Measurements from ENCODE around the gene STAC3. TPM values are rescaled to one million over a fixed set of nuclear protein-coding genes. Genes with fewer than 3 reads are reported as not detected.

STAC3 gene
- total and polyA plus RNA-seq, 2 of the 8 experiments (the other 6 are each of a cell fraction or from before 2014, with no cell fraction given) = 0.70 to 1.3 TPM

DNA sequence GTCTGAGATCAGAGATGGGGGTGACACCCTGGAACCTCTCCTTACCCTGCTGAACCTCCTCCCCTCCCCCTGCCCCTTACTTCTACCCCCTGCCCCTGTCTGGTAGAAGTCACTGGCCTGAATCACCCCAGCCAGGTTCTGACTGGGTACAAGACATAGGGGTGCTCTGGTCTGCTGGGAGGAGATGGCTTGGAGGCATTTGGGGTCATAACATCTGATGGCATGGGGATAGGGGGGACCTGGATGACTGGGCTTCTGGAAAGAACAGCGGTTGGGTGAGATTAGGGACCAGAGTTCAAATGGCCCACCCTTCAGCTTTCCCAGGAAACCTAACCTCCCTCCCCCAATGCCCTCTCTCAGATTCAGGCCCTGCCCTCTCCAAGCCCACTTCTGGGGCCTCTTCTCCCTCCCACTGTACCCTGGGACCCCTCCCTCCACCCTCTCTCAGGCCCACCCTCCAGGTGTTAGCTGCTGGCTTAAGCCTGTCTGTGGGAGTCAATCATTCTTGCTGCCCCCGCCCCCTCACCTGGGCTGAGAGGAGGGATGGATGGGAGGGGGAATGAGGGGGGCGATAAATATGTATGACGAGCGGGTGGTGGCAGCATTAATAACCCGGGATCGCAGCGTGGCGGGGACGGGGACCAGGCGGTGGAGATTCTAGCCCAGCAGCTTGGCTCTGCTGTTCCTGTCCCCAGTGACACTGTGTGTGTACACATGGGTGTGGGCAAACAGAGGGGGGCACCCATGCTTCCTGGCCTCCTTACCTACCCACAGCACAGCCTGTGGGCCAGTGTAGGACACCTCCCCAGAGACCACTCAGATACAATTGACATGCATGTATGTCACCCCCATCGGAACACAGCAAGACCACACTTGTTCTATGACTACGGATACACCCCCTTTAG is 28.4 kb downstream of the STAC3 start (continued):
- TF ChIP-seq, protein P1, sequence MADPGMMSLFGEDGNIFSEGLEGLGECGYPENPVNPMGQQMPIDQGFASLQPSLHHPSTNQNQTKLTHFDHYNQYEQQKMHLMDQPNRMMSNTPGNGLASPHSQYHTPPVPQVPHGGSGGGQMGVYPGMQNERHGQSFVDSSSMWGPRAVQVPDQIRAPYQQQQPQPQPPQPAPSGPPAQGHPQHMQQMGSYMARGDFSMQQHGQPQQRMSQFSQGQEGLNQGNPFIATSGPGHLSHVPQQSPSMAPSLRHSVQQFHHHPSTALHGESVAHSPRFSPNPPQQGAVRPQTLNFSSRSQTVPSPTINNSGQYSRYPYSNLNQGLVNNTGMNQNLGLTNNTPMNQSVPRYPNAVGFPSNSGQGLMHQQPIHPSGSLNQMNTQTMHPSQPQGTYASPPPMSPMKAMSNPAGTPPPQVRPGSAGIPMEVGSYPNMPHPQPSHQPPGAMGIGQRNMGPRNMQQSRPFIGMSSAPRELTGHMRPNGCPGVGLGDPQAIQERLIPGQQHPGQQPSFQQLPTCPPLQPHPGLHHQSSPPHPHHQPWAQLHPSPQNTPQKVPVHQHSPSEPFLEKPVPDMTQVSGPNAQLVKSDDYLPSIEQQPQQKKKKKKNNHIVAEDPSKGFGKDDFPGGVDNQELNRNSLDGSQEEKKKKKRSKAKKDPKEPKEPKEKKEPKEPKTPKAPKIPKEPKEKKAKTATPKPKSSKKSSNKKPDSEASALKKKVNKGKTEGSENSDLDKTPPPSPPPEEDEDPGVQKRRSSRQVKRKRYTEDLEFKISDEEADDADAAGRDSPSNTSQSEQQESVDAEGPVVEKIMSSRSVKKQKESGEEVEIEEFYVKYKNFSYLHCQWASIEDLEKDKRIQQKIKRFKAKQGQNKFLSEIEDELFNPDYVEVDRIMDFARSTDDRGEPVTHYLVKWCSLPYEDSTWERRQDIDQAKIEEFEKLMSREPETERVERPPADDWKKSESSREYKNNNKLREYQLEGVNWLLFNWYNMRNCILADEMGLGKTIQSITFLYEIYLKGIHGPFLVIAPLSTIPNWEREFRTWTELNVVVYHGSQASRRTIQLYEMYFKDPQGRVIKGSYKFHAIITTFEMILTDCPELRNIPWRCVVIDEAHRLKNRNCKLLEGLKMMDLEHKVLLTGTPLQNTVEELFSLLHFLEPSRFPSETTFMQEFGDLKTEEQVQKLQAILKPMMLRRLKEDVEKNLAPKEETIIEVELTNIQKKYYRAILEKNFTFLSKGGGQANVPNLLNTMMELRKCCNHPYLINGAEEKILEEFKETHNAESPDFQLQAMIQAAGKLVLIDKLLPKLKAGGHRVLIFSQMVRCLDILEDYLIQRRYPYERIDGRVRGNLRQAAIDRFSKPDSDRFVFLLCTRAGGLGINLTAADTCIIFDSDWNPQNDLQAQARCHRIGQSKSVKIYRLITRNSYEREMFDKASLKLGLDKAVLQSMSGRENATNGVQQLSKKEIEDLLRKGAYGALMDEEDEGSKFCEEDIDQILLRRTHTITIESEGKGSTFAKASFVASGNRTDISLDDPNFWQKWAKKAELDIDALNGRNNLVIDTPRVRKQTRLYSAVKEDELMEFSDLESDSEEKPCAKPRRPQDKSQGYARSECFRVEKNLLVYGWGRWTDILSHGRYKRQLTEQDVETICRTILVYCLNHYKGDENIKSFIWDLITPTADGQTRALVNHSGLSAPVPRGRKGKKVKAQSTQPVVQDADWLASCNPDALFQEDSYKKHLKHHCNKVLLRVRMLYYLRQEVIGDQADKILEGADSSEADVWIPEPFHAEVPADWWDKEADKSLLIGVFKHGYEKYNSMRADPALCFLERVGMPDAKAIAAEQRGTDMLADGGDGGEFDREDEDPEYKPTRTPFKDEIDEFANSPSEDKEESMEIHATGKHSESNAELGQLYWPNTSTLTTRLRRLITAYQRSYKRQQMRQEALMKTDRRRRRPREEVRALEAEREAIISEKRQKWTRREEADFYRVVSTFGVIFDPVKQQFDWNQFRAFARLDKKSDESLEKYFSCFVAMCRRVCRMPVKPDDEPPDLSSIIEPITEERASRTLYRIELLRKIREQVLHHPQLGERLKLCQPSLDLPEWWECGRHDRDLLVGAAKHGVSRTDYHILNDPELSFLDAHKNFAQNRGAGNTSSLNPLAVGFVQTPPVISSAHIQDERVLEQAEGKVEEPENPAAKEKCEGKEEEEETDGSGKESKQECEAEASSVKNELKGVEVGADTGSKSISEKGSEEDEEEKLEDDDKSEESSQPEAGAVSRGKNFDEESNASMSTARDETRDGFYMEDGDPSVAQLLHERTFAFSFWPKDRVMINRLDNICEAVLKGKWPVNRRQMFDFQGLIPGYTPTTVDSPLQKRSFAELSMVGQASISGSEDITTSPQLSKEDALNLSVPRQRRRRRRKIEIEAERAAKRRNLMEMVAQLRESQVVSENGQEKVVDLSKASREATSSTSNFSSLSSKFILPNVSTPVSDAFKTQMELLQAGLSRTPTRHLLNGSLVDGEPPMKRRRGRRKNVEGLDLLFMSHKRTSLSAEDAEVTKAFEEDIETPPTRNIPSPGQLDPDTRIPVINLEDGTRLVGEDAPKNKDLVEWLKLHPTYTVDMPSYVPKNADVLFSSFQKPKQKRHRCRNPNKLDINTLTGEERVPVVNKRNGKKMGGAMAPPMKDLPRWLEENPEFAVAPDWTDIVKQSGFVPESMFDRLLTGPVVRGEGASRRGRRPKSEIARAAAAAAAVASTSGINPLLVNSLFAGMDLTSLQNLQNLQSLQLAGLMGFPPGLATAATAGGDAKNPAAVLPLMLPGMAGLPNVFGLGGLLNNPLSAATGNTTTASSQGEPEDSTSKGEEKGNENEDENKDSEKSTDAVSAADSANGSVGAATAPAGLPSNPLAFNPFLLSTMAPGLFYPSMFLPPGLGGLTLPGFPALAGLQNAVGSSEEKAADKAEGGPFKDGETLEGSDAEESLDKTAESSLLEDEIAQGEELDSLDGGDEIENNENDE (IDR thresholded peaks at IDR 0.05; ENCODE audit: insufficient replicate concordance, low read length) = no peak
- no peak for TF ChIP-seq SIRT6 (IDR thresholded peaks at IDR 0.05; ENCODE audit: low read length)
- no peak for TF ChIP-seq RFX5 (IDR thresholded peaks at IDR 0.05; ENCODE audit: borderline replicate concordance, low read depth, low read length)
- TF ChIP-seq BACH1 (IDR thresholded peaks at IDR 0.05; ENCODE audit: low read length) = no peak
- no peak for TF ChIP-seq KDM1A (IDR thresholded peaks at IDR 0.05; ENCODE audit: borderline replicate concordance, low read length)
- no peak for TF ChIP-seq CBX5 (IDR thresholded peaks at IDR 0.05; ENCODE audit: low read depth, low read length)
- TF ChIP-seq, protein P2, sequence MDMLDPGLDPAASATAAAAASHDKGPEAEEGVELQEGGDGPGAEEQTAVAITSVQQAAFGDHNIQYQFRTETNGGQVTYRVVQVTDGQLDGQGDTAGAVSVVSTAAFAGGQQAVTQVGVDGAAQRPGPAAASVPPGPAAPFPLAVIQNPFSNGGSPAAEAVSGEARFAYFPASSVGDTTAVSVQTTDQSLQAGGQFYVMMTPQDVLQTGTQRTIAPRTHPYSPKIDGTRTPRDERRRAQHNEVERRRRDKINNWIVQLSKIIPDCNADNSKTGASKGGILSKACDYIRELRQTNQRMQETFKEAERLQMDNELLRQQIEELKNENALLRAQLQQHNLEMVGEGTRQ (IDR thresholded peaks at IDR 0.05; ENCODE audit: low read length) = no peak
- TF ChIP-seq MAFK (IDR thresholded peaks at IDR 0.05; ENCODE audit: low read depth, low read length) = no peak
- no peak for TF ChIP-seq NRF1 (IDR thresholded peaks at IDR 0.05; ENCODE audit: low read depth, low read length)
